GM12878 (cell line): ENCODE results near the gene VEPH1. TPM values are rescaled to one million over a fixed set of nuclear protein-coding genes. Genes with fewer than 3 reads are reported as not detected.

Experiments
- ATAC-seq: fragments of 200-7000 bp; cut with Tn5 transposase; 3 replicates; pipeline ENCODE4 v1.9.1; 2020; ENCODE audit warnings: mild to moderate bottlenecking, moderate library complexity
- BruUV-seq: library from RNA; stranded (reverse); fragments of 400-500 nt; replicated peaks from 2 replicates; lab custom pipeline; 2021; lab: Mats Ljungman, UMichigan
- CTCF ChIA-PET: fragments of 300-600 bp; sonication (Branson Sonifier 250); formaldehyde crosslinking; extraction: SDS; loops from one replicate; lab custom pipeline; 2021; ENCODE audit warnings: inconsistent platforms; lab: Yijun Ruan, JAX
- POLR2A ChIA-PET: fragments of 350-600 bp; formaldehyde crosslinking; extraction: SDS; loops from one replicate; lab custom pipeline; 2021; ENCODE audit warnings: inconsistent platforms; lab: Charles Lee
- RAD21 ChIA-PET: fragments of 300-600 bp; sonication (Branson Sonifier 250); formaldehyde crosslinking; loops from one replicate; lab custom pipeline; 2023; ENCODE audit warnings: antibody characterized with exemption; ENCODE audit not compliant: unreplicated experiment; lab: Charles Lee
- SMC1A ChIA-PET: fragments of 300-600 bp; sonication (Branson Sonifier 250); formaldehyde crosslinking; loops from one replicate; lab custom pipeline; 2023; ENCODE audit not compliant: unreplicated experiment, uncharacterized antibody; lab: Charles Lee
- DNase-seq: peaks from one replicate; pipeline ENCODE4 v3.0.0-alpha.2; 2011; ENCODE audit warnings: low read depth, low spot score
- FAIRE-seq: peaks from 3 replicates; lab custom pipeline; 2011; peaks lifted over from hg19 to GRCh38; lab: Jason Lieb, UNC
- H2AFZ ChIP-seq: 2 replicates; pipeline ENCODE4 v1.6.0; 2011; ENCODE audit warnings: low read depth, low read length, control low read depth; ENCODE audit not compliant: control insufficient read depth
- H3K27ac ChIP-seq: 2 replicates; pipeline ENCODE4 v1.5.1; 2011; ENCODE audit warnings: control low read depth; ENCODE audit not compliant: control insufficient read depth, insufficient read depth
- H3K27me3 ChIP-seq, 2 experiments: replicated peaks in 1 of 2; 2 replicates each; pipeline versions ENCODE4 v1.6.0 to v1.6.1; 2011; ENCODE audit warnings: low read length in 1 of 2; ENCODE audit not compliant: control insufficient read depth in 2 of 2, insufficient read depth in 2 of 2
- H3K36me3 ChIP-seq, 2 experiments: 2 replicates each; pipeline ENCODE4 v1.5.1; 2011; ENCODE audit warnings: low read length in 1 of 2; ENCODE audit not compliant: control insufficient read depth in 2 of 2, insufficient read depth in 2 of 2
- H3K4me1 ChIP-seq: 2 replicates; pipeline ENCODE4 v1.6.1; 2011; ENCODE audit warnings: mild to moderate bottlenecking, low read length, moderate library complexity, mixed read lengths; ENCODE audit not compliant: control insufficient read depth, insufficient read depth
- H3K4me2 ChIP-seq: 2 replicates; pipeline ENCODE4 v1.6.0; 2011; ENCODE audit warnings: control low read depth; ENCODE audit not compliant: control insufficient read depth, insufficient read depth
- H3K4me3 ChIP-seq: fragments of 200-600 bp; sonication (generic); 2 replicates; pipeline ENCODE4 v1.5.1; 2016
- H3K79me2 ChIP-seq: 2 replicates; pipeline ENCODE4 v1.6.0; 2011; ENCODE audit warnings: low read length; ENCODE audit not compliant: control insufficient read depth, insufficient read depth
- H3K9ac ChIP-seq: 2 replicates; pipeline ENCODE4 v1.8.0; 2011; ENCODE audit warnings: low read length, control low read depth, mixed read lengths; ENCODE audit not compliant: control insufficient read depth, insufficient read depth
- H3K9me3 ChIP-seq: replicated peaks from 3 replicates; pipeline ENCODE4 v1.5.1; 2011; ENCODE audit warnings: mild to moderate bottlenecking, low read length; ENCODE audit not compliant: control insufficient read depth, insufficient read depth
- H4K20me1 ChIP-seq: 2 replicates; pipeline ENCODE4 v1.6.0; 2011; ENCODE audit not compliant: control insufficient read depth, insufficient read depth
- EGR1 ChIP-seq, 2 experiments: IDR thresholded peaks; 1 replicate in 1 of 2; 2 replicates in 1 of 2; pipeline ENCODE4 v1.6.1; 2011 to 2012; ENCODE audit warnings: low read depth in 2 of 2, low read length in 2 of 2, borderline replicate concordance in 1 of 2, mild to moderate bottlenecking in 1 of 2, moderate library complexity in 1 of 2
- HDAC2 ChIP-seq: fragments of 200-600 bp; sonication (generic); IDR thresholded peaks from 2 replicates; pipeline ENCODE4 v1.6.1; 2017
- KAT2A ChIP-seq: conservative IDR thresholded peaks from 2 replicates; pipeline ENCODE4 v1.6.1; 2011; ENCODE audit warnings: low read depth, low read length; ENCODE audit not compliant: control insufficient read depth
- LARP7 ChIP-seq: fragments of 450-650 bp; IDR thresholded peaks from 2 replicates; pipeline ENCODE4 v1.6.1; 2017; ENCODE audit warnings: mild to moderate bottlenecking
- PKNOX1 ChIP-seq: fragments of 450-650 bp; IDR thresholded peaks from 2 replicates; pipeline ENCODE4 v1.6.1; 2016; ENCODE audit warnings: mild to moderate bottlenecking
- POLR2AphosphoS2 ChIP-seq: IDR thresholded peaks from 2 replicates; pipeline ENCODE4 v1.6.1; 2011; ENCODE audit warnings: low read depth, mild to moderate bottlenecking, low read length, improper control_type of control experiment, moderate library complexity
- SP1 ChIP-seq: IDR thresholded peaks from one replicate; pipeline ENCODE4 v1.6.1; 2011; ENCODE audit warnings: low read depth, low read length
- SREBF1 ChIP-seq: IDR thresholded peaks from 2 replicates; pipeline ENCODE4 v1.6.1; 2012; ENCODE audit warnings: mild to moderate bottlenecking, low read length
- SUPT20H ChIP-seq: IDR thresholded peaks from 2 replicates; pipeline ENCODE4 v1.6.1; 2011; ENCODE audit warnings: low read depth, mild to moderate bottlenecking, low read length, moderate library complexity, borderline replicate concordance; ENCODE audit not compliant: control insufficient read depth
- WRNIP1 ChIP-seq: IDR thresholded peaks from 2 replicates; pipeline ENCODE4 v1.6.1; 2011; ENCODE audit warnings: low read depth, low read length, improper control_type of control experiment, borderline replicate concordance
- ZBED1 ChIP-seq: IDR thresholded peaks from 2 replicates; pipeline ENCODE4 v1.6.1; 2016; ENCODE audit warnings: borderline replicate concordance
- ZNF24 ChIP-seq: fragments of 450-650 bp; IDR thresholded peaks from 2 replicates; pipeline ENCODE4 v1.6.1; 2017; ENCODE audit warnings: antibody characterized with exemption, mild to moderate bottlenecking
- ZNF622 ChIP-seq: fragments of 450-650 bp; IDR thresholded peaks from 2 replicates; pipeline ENCODE4 v1.6.1; 2017; ENCODE audit warnings: mild to moderate bottlenecking, inconsistent platforms
- WGBS: methylation state at CpG from one replicate; pipeline ENCODE4 v1.1.6; 2016; ENCODE audit warnings: low lambda C conversion rate; ENCODE audit not compliant: insufficient replicate concordance, insufficient coverage; ENCODE audit errors: missing lambda C conversion rate; 5-methylcytosine and 5-hydroxymethylcytosine counted together
- in situ Hi-C: fragments of 300-500 bp; cut with MboI; formaldehyde crosslinking; loops from 9 replicates; pipeline ENCODE4 v1.14.3; 2018; ENCODE audit warnings: mixed read lengths
- intact Hi-C: fragments of 100-400 bp; cut with micrococcal nuclease; formaldehyde crosslinking; loops from one replicate; pipeline ENCODE4 v1.14.2; 2022; ENCODE audit not compliant: unreplicated experiment
- polyA plus RNA-seq, 11 experiments: library from polyadenylated mRNA; depleted of rRNA in 4 of 11; unstranded in 6 of 11; stranded (reverse) in 5 of 11; fragments of >200 nt; fragmentation: Nextera tagmentation in 4 of 11; fragmentation: Illumina TruSeq in 1 of 11; extraction: Ambion mirVana in 4 of 11; extraction: Trizol in 1 of 11; gene quantifications; 1 replicate in 1 of 11; 2 replicates in 10 of 11; pipeline versions ENCODE4 v1.2.1 to v1.2.3, GENCODE V29; 2011 to 2016; ENCODE audit warnings: inconsistent platforms in 2 of 11, missing spikeins in 2 of 11, low read depth in 1 of 11
- total RNA-seq, 4 experiments: library from RNA; depleted of rRNA in 3 of 4; stranded (reverse); fragments of >200 nt in 3 of 4; fragmentation: Illumina TruSeq in 1 of 4; extraction: Trizol in 1 of 4; gene quantifications; 2 replicates each; pipeline versions ENCODE4 v1.2.1 to v1.2.3, GENCODE V29; 2013 to 2021

VEPH1 gene
- total and polyA plus RNA-seq, 10 of the 15 experiments (the other 5 are each of a cell fraction or from before 2014, with no cell fraction given), result 0.04 to 0.26 (median 0.17) TPM; not detected in 7

GRCh38 chr3:157375342-157375986 lies 127.8 kb downstream of the VEPH1 start:
- DNase-seq (no peak), FAIRE-seq (no peak), ATAC-seq (no peak)
- POLR2A ChIA-PET, result no interaction called here
- no peak overlapping the region for H3K27ac ChIP-seq
- H3K36me3 ChIP-seq, result no peaks in the 10 kb centered on the region
- H3K27me3 ChIP-seq, result no peaks in the 10 kb centered on the region
- no peak overlapping the region for H3K9ac ChIP-seq
- H4K20me1 ChIP-seq, result no peaks in the 10 kb centered on the region
- TF ChIP-seq KAT2A, result no peak
- TF ChIP-seq LARP7, result no peak
- SMC1A ChIA-PET, result no interaction called here
- no peaks in the 10 kb centered on the region for H3K9me3 ChIP-seq
- in situ Hi-C loops (no loop called here), intact Hi-C loops (no loop called here)
- RAD21 ChIA-PET, result no interaction called here
- H3K4me2 ChIP-seq, result no peak overlapping the region
- H2AFZ ChIP-seq, result no peak overlapping the region
- no peaks in the 10 kb centered on the region for H3K4me1 ChIP-seq
- CTCF ChIA-PET, result no interaction called here
- H3K4me3 ChIP-seq, result no peak overlapping the region
- no TSS peak for BruUV-seq
- H3K79me2 ChIP-seq, result no peaks in the 10 kb centered on the region
- WGBS, result 11% methylated on average over 4 of the region's 4 CpGs

GRCh38 chr3:157374933-157375332 lies 128.3 kb downstream of the VEPH1 start:
- FAIRE-seq (no peak), ATAC-seq (no peak), DNase-seq (no peak)
- Histone ChIP-seq H3K4me2 (no peak overlapping the region), H4K20me1 (no peaks in the 10 kb centered on the region), H3K27ac (no peak overlapping the region), H3K4me3 (no peak overlapping the region), H3K79me2 (no peaks in the 10 kb centered on the region), H3K27me3 (no peaks in the 10 kb centered on the region), H3K4me1 (no peaks in the 10 kb centered on the region), H2AFZ (no peak overlapping the region), H3K36me3 (no peaks in the 10 kb centered on the region), H3K9me3 (no peaks in the 10 kb centered on the region), H3K9ac (no peak overlapping the region)
- CTCF ChIA-PET, result no interaction called here
- no peak for TF ChIP-seq ZNF622
- TF ChIP-seq POLR2AphosphoS2, result no peak
- TF ChIP-seq PKNOX1, result no peak
- TF ChIP-seq WRNIP1, result no peak
- TF ChIP-seq EGR1 (IDR thresholded peaks at IDR 0.05; ENCODE audit: borderline replicate concordance in 1 of 2, low read depth in 2 of 2, low read length in 2 of 2), result no peak
- no peak for TF ChIP-seq ZBED1
- TF ChIP-seq SUPT20H, result no peak
- TF ChIP-seq SP1, result no peak
- TF ChIP-seq ZNF24, result no peak
- no peak for TF ChIP-seq HDAC2
- TF ChIP-seq SREBF1, result no peak
- WGBS, result 82% methylated on average over 3 of the region's 3 CpGs
- SMC1A ChIA-PET, result no interaction called here
- no TSS peak for BruUV-seq
- in situ Hi-C loops, result no loop called here
- POLR2A ChIA-PET, result no interaction called here
- RAD21 ChIA-PET, result no interaction called here
- intact Hi-C loops, result no loop called here
